Neural cell (in vitro differentiated cells): ENCODE measurements around the gene OOEP. TPM values are rescaled to one million over a fixed set of nuclear protein-coding genes. Genes with fewer than 3 reads are reported as not detected.
A peak's percentile ranks its signal among the peaks of the same experiment; 100 is the strongest.

Experiments used
- H2AFZ ChIP-seq: fragments of 200-600, 300-800 bp; sonication (generic), shearing (Covaris generic); 2 replicates; pipeline ENCODE4 v1.6.0; 2014; ENCODE audit warnings: low read depth, mild to moderate bottlenecking, antibody characterized with exemption, low read length, moderate library complexity
- H3F3A ChIP-seq: fragments of 200-600 bp; shearing (Covaris generic); 2 replicates; pipeline ENCODE4 v1.6.1; 2016; ENCODE audit warnings: mild to moderate bottlenecking, moderate library complexity, mixed read lengths, antibody characterized with exemption, low read length; ENCODE audit not compliant: insufficient read depth, poor library complexity, severe bottlenecking
- H3K27ac ChIP-seq: fragments of 200-600, 300-800 bp; sonication (generic), shearing (Covaris generic); 2 replicates; pipeline ENCODE4 v1.5.1; 2014; ENCODE audit warnings: mild to moderate bottlenecking, low read length, moderate library complexity
- H3K27me3 ChIP-seq: fragments of 300-800, 200-600 bp; sonication (generic), shearing (Covaris generic); 2 replicates; pipeline ENCODE4 v1.6.0; 2014; ENCODE audit warnings: mild to moderate bottlenecking, low read depth, low read length, moderate library complexity; ENCODE audit not compliant: insufficient read depth
- H3K36me3 ChIP-seq: fragments of 300-800, 200-600 bp; sonication (generic), shearing (Covaris generic); 2 replicates; pipeline ENCODE4 v1.5.1; 2014; ENCODE audit warnings: mild to moderate bottlenecking, antibody characterized with exemption, low read length, moderate library complexity; ENCODE audit not compliant: insufficient read depth
- H3K4me2 ChIP-seq: fragments of 300-800, 200-600 bp; sonication (generic), shearing (Covaris generic); 2 replicates; pipeline ENCODE4 v1.6.0; 2014; ENCODE audit warnings: mild to moderate bottlenecking, low read length
- H3K4me3 ChIP-seq: fragments of 300-800, 200-600 bp; sonication (generic), shearing (Covaris generic); 2 replicates; pipeline ENCODE4 v1.5.1; 2014; ENCODE audit warnings: mild to moderate bottlenecking, low read length, moderate library complexity
- H3K79me2 ChIP-seq: fragments of 200-600 bp; shearing (Covaris generic); replicated peaks from 2 replicates; pipeline ENCODE4 v1.6.0; 2014; ENCODE audit warnings: mild to moderate bottlenecking, low read length, moderate library complexity; ENCODE audit not compliant: insufficient read depth
- H3K9ac ChIP-seq: fragments of 300-800, 200-600 bp; sonication (generic), shearing (Covaris generic); 2 replicates; pipeline ENCODE4 v1.6.1; 2016; ENCODE audit warnings: mild to moderate bottlenecking, low read length, mixed read lengths
- H3K9me2 ChIP-seq: fragments of 200-600 bp; shearing (Covaris generic); 2 replicates; pipeline ENCODE4 v1.6.1; 2016; ENCODE audit warnings: mild to moderate bottlenecking, low read length, mixed read lengths; ENCODE audit not compliant: insufficient read depth
- H3K9me3 ChIP-seq: fragments of 200-600, 300-800 bp; sonication (generic), shearing (Covaris generic); 2 replicates; pipeline ENCODE4 v1.6.1; 2016; ENCODE audit warnings: mild to moderate bottlenecking, mixed run types, low read length, moderate library complexity, mixed read lengths
- H4K20me1 ChIP-seq: fragments of 200-600 bp; shearing (Covaris generic); 2 replicates; pipeline ENCODE4 v1.6.1; 2016; ENCODE audit warnings: mild to moderate bottlenecking, mixed run types; ENCODE audit not compliant: insufficient read depth
- EP300 ChIP-seq: fragments of 450-650 bp; conservative IDR thresholded peaks from 2 replicates; pipeline ENCODE4 v1.6.1; 2014; ENCODE audit warnings: antibody characterized with exemption, mild to moderate bottlenecking, moderate library complexity; ENCODE audit not compliant: poor library complexity, severe bottlenecking
- EZH2 ChIP-seq: fragments of 200-600, 300-800 bp; shearing (Covaris generic), sonication (generic); IDR thresholded peaks from 2 replicates; pipeline ENCODE4 v1.6.1; 2014; ENCODE audit warnings: antibody characterized with exemption, low read length, borderline replicate concordance, mild to moderate bottlenecking; ENCODE audit not compliant: insufficient read depth, poor library complexity, severe bottlenecking
- MXI1 ChIP-seq: fragments of 450-650 bp; conservative IDR thresholded peaks from 2 replicates; pipeline ENCODE4 v1.6.1; 2014; ENCODE audit warnings: antibody characterized with exemption, mild to moderate bottlenecking; ENCODE audit not compliant: poor library complexity, severe bottlenecking
- POLR2AphosphoS5 ChIP-seq: IDR thresholded peaks from 2 replicates; pipeline ENCODE4 v1.6.1; 2012
- RAD21 ChIP-seq: fragments of 450-650 bp; conservative IDR thresholded peaks from 2 replicates; pipeline ENCODE4 v1.6.1; 2014; ENCODE audit warnings: antibody characterized with exemption, mild to moderate bottlenecking, moderate library complexity
- SMC3 ChIP-seq: fragments of 450-650 bp; conservative IDR thresholded peaks from 2 replicates; pipeline ENCODE4 v1.6.1; 2014; ENCODE audit warnings: antibody characterized with exemption, mild to moderate bottlenecking, moderate library complexity; ENCODE audit not compliant: poor library complexity
- TAF1 ChIP-seq: IDR thresholded peaks from 2 replicates; pipeline ENCODE4 v1.6.1; 2012; ENCODE audit warnings: low read depth
- polyA plus RNA-seq: library from polyadenylated mRNA; depleted of rRNA; stranded (reverse); fragments of >200 nt; gene quantifications from 2 replicates; pipeline ENCODE4 v1.2.3, GENCODE V29; 2014
- TF ChIP-seq, protein P1 (sequence below): IDR thresholded peaks from 2 replicates; pipeline ENCODE4 v1.6.1; 2012; ENCODE audit warnings: borderline replicate concordance
- TF ChIP-seq, protein P2 (sequence below): fragments of 450-650 bp; IDR thresholded peaks from 2 replicates; pipeline ENCODE4 v1.5.1; 2014; ENCODE audit warnings: antibody characterized with exemption, mild to moderate bottlenecking, moderate library complexity; ENCODE audit not compliant: poor library complexity, severe bottlenecking

The OOEP gene
- polyA plus RNA-seq, 1 donor from 2014 or later, result not detected

DNA sequence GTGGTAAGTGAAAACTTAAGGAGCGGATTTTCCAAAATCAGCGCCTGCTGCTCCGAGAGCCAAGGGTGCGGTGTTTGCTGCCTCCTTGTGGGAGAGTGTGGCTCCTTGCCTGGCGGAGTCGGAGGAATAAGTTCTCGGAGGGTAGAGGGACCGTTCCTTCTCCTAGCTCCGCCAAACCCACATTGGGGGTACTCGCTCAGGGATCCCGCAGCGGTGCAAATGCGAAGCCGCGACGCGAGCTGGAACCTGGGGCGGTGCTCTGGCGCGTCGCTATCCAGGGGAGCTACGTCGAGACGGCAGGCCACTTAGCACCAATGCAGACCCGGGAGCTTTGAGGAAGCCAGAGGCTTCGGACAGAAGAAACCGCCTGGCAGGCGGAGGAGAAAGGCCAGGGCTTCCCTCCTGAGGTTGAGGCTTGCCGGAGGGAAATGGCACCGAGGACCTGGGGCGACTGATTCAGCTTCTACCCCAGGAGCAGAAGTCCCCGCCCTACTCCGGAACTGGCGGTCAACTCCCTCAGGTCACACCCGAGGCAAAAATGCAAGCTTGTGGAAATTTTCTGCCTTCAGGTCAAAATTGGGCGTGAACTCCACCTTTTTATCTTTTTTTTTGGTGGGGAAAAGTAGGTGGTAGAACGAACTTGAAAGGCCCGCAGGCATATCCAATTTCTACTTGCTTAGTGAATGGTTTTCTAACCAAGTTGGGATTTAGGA lies 19.3 kb upstream of the OOEP start:
- H3K4me3 ChIP-seq, result peak overlapping the region; percentile 59
- H3K9ac ChIP-seq, result no peak overlapping the region
- no peaks in the 10 kb centered on the region for H4K20me1 ChIP-seq
- no peak overlapping the region for H2AFZ ChIP-seq
- H3K27me3 ChIP-seq, result peaks cover 13% of the 10 kb centered on the region
- H3K79me2 ChIP-seq, result no peaks in the 10 kb centered on the region
- H3F3A ChIP-seq, result no peaks in the 10 kb centered on the region
- no peaks in the 10 kb centered on the region for H3K36me3 ChIP-seq
- no peak overlapping the region for H3K27ac ChIP-seq
- no peak overlapping the region for H3K4me2 ChIP-seq
- TF ChIP-seq, protein P1, sequence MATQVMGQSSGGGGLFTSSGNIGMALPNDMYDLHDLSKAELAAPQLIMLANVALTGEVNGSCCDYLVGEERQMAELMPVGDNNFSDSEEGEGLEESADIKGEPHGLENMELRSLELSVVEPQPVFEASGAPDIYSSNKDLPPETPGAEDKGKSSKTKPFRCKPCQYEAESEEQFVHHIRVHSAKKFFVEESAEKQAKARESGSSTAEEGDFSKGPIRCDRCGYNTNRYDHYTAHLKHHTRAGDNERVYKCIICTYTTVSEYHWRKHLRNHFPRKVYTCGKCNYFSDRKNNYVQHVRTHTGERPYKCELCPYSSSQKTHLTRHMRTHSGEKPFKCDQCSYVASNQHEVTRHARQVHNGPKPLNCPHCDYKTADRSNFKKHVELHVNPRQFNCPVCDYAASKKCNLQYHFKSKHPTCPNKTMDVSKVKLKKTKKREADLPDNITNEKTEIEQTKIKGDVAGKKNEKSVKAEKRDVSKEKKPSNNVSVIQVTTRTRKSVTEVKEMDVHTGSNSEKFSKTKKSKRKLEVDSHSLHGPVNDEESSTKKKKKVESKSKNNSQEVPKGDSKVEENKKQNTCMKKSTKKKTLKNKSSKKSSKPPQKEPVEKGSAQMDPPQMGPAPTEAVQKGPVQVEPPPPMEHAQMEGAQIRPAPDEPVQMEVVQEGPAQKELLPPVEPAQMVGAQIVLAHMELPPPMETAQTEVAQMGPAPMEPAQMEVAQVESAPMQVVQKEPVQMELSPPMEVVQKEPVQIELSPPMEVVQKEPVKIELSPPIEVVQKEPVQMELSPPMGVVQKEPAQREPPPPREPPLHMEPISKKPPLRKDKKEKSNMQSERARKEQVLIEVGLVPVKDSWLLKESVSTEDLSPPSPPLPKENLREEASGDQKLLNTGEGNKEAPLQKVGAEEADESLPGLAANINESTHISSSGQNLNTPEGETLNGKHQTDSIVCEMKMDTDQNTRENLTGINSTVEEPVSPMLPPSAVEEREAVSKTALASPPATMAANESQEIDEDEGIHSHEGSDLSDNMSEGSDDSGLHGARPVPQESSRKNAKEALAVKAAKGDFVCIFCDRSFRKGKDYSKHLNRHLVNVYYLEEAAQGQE, result no peak
- no peak for TF ChIP-seq MXI1
- peak; percentile 18 for TF ChIP-seq RAD21
- TF ChIP-seq EZH2, result no peak
- TF ChIP-seq, protein P2, sequence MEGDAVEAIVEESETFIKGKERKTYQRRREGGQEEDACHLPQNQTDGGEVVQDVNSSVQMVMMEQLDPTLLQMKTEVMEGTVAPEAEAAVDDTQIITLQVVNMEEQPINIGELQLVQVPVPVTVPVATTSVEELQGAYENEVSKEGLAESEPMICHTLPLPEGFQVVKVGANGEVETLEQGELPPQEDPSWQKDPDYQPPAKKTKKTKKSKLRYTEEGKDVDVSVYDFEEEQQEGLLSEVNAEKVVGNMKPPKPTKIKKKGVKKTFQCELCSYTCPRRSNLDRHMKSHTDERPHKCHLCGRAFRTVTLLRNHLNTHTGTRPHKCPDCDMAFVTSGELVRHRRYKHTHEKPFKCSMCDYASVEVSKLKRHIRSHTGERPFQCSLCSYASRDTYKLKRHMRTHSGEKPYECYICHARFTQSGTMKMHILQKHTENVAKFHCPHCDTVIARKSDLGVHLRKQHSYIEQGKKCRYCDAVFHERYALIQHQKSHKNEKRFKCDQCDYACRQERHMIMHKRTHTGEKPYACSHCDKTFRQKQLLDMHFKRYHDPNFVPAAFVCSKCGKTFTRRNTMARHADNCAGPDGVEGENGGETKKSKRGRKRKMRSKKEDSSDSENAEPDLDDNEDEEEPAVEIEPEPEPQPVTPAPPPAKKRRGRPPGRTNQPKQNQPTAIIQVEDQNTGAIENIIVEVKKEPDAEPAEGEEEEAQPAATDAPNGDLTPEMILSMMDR, result peak; percentile 44
- no peak for TF ChIP-seq EP300
- TF ChIP-seq TAF1, result no peak
- TF ChIP-seq POLR2AphosphoS5, result no peak
- no peak for TF ChIP-seq SMC3
- H3K9me2 ChIP-seq, result no peaks in the 10 kb centered on the region
- no peaks in the 10 kb centered on the region for H3K9me3 ChIP-seq

DNA sequence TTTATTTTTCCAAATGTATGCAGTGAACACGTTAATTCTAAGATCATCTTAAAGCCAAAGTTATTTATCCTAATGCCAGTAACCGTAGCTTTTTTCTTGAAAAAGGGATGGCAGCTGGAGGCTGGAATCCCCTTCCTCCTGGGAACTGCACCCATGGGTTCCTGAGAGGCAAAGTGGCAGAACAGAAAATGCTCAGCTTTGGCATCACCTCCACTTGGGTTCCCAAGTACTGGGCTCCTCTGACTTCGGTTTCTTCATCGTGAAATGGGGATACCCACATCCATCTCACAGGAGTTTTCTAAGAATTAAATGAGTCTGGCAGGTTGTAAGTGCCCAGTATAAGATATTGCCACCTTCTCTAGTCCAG lies 18.7 kb upstream of the OOEP start:
- Histone ChIP-seq H3K36me3 (no peaks in the 10 kb centered on the region), H3K4me2 (no peak overlapping the region), H4K20me1 (no peaks in the 10 kb centered on the region), H3K79me2 (no peaks in the 10 kb centered on the region), H3K4me3 (peak overlapping the region; percentile 59), H3K9me2 (no peaks in the 10 kb centered on the region), H3F3A (no peaks in the 10 kb centered on the region), H3K9ac (no peak overlapping the region), H3K27ac (no peak overlapping the region), H3K27me3 (peaks cover 13% of the 10 kb centered on the region), H3K9me3 (no peaks in the 10 kb centered on the region), H2AFZ (no peak overlapping the region)
- TF ChIP-seq POLR2AphosphoS5 (no peak), EZH2 (no peak), SMC3 (no peak), EP300 (no peak), RAD21 (no peak), TAF1 (no peak), MXI1 (no peak)
- TF ChIP-seq, protein P1, result no peak
- TF ChIP-seq, protein P2, result no peak
